ENCODE results near the gene MEPCE.

DNA sequence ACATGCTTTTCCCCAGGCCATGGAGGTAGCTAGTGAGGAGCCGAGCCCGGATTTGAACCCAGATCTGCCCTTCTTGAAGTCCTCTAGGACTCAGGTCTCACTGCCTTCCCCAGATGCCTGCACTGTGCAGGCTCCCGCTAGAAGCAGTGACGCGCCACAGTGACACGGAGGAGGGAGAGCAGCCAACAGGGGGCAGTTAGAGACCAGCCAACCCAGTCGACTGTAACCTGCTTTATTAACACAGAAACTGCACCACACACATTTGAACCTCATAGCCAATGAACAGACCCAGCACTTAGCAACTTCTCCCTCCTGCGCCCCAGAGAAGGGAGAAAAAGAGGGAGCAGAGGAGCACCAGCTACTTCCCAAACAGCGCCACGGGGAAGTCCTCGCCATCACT, 29.0 kb upstream of the MEPCE start:
- TF ChIP-seq POLR2A (IDR thresholded peaks at IDR 0.05; ENCODE audit: low read length): no peak
- TF ChIP-seq GATA1 (IDR thresholded peaks at IDR 0.05; ENCODE audit: low read depth, low read length): no peak
